ENCODE measurements around the gene SLC2A13. TPM values are rescaled to one million over a fixed set of nuclear protein-coding genes. Genes with fewer than 3 reads are reported as not detected.

SLC2A13 gene
- total and polyA plus RNA-seq, 2 experiments from 2014 or later: 10.4 to 13.8 TPM

DNA sequence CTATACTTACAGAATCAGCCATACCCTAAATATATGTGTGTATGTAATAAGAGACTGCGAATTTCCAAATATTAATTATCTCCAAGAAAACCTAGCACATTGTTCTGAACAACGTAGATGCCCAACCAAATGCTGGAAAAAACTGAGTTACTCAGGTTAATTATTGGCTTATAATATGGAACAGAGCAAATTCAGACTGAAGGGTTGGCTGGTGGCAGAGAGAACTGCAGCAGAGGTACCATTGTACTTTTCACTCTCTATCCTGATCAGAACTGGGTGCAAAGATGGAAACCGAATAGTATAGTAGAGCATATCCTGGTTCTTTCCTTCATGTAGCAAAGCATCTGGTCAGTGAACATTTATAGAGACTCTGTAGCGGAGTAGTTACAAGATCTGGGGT, 185.7 kb downstream of the SLC2A13 start:
- no peak for TF ChIP-seq CTCF (IDR thresholded peaks at IDR 0.05; ENCODE audit: low read depth, low read length)
- DNase-seq (ENCODE audit: low read depth in 1 of 2, low spot score in 1 of 2): no peak
- no peaks in the 10 kb centered on the region for H3K9me3 ChIP-seq (ENCODE audit: low read depth)
- H3K4me1 ChIP-seq (ENCODE audit: low read depth): no peaks in the 10 kb centered on the region
- no peak overlapping the region for H3K4me3 ChIP-seq
- no peaks in the 10 kb centered on the region for H3K27me3 ChIP-seq
- no peaks in the 10 kb centered on the region for H3K36me3 ChIP-seq
- no peak overlapping the region for H3K27ac ChIP-seq

- no peak for TF ChIP-seq CTCF (IDR thresholded peaks at IDR 0.05; ENCODE audit: low read depth, low read length)
- no peaks in the 10 kb centered on the region for H3K27me3 ChIP-seq
- no peaks in the 10 kb centered on the region for H3K36me3 ChIP-seq
- H3K4me3 ChIP-seq: no peak overlapping the region
- no peak for DNase-seq (ENCODE audit: low read depth in 1 of 2, low spot score in 1 of 2)
- no peak overlapping the region for H3K27ac ChIP-seq
- no peaks in the 10 kb centered on the region for H3K9me3 ChIP-seq (ENCODE audit: low read depth)
- H3K4me1 ChIP-seq (ENCODE audit: low read depth): no peaks in the 10 kb centered on the region
Measured at GRCh38 chr12:39919790-39920189, 186.1 kb downstream of the SLC2A13 start.

- Histone ChIP-seq H3K4me3 (no peak overlapping the region), H3K4me1 (ENCODE audit: low read depth) (no peaks in the 10 kb centered on the region), H3K27ac (no peak overlapping the region), H3K9me3 (ENCODE audit: low read depth) (no peaks in the 10 kb centered on the region), H3K36me3 (no peaks in the 10 kb centered on the region), H3K27me3 (no peaks in the 10 kb centered on the region)
- no peak for DNase-seq (ENCODE audit: low read depth in 1 of 2, low spot score in 1 of 2)
- TF ChIP-seq CTCF (IDR thresholded peaks at IDR 0.05; ENCODE audit: low read depth, low read length): no peak
Measured at GRCh38 chr12:39915249-39915648, 190.6 kb downstream of the SLC2A13 start.

GRCh38 chr12:39912211-39912980, 193.5 kb downstream of the SLC2A13 start:
- H3K4me3 ChIP-seq: no peak overlapping the region
- H3K27ac ChIP-seq: no peak overlapping the region
- H3K27me3 ChIP-seq: no peaks in the 10 kb centered on the region
- DNase-seq (ENCODE audit: low read depth in 1 of 2, low spot score in 1 of 2): no peak
- no peaks in the 10 kb centered on the region for H3K4me1 ChIP-seq (ENCODE audit: low read depth)
- H3K9me3 ChIP-seq (ENCODE audit: low read depth): no peaks in the 10 kb centered on the region
- no peak for TF ChIP-seq CTCF (IDR thresholded peaks at IDR 0.05; ENCODE audit: low read depth, low read length)
- H3K36me3 ChIP-seq: no peaks in the 10 kb centered on the region

DNA sequence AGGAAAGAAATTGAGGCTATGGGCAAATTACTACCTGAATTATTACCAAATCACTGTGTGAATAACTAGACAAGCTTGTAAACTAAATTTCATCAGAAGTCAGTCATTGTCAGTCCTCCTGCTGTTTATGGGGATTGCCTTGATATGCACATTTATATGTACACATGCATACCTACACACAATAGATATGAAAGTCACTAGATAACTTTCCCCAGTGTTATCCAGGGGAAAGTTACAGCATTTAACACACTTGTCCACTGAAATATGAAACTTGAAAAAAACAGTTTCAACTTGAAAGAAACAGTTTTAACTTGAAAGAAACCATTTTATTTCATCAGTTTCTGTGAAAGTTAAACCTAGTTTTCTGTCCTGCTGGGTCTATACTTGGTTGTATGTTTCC, 199.6 kb downstream of the SLC2A13 start:
- Histone ChIP-seq H3K36me3 (no peaks in the 10 kb centered on the region), H3K27ac (no peak overlapping the region), H3K9me3 (ENCODE audit: low read depth) (no peaks in the 10 kb centered on the region), H3K27me3 (no peaks in the 10 kb centered on the region), H3K4me3 (no peak overlapping the region), H3K4me1 (ENCODE audit: low read depth) (no peaks in the 10 kb centered on the region)
- no peak for TF ChIP-seq CTCF (IDR thresholded peaks at IDR 0.05; ENCODE audit: low read depth, low read length)
- no peak for DNase-seq (ENCODE audit: low read depth in 1 of 2, low spot score in 1 of 2)
